HepG2 (cell line): ENCODE results near the gene ZNF101. TPM values are rescaled to one million over a fixed set of nuclear protein-coding genes. Genes with fewer than 3 reads are reported as not detected.
A peak's percentile ranks its signal among the peaks of the same experiment; 100 is the strongest.

ENCODE experiments used
- CREBL2 ChIP-seq: sonication (generic); formaldehyde crosslinking; IDR thresholded peaks from 2 replicates; pipeline ENCODE4 v1.8.1; 2023; ENCODE audit warnings: missing genetic modification reagents, mild to moderate bottlenecking, borderline replicate concordance
- ETV5 ChIP-seq: IDR thresholded peaks from 2 replicates; pipeline ENCODE4 v1.6.1; 2018; ENCODE audit warnings: missing biosample characterization, missing genetic modification reagents, inconsistent platforms, borderline replicate concordance
- FLYWCH1 ChIP-seq: sonication (generic); formaldehyde crosslinking; IDR thresholded peaks from 2 replicates; pipeline ENCODE4 v1.8.1; 2023; ENCODE audit warnings: mild to moderate bottlenecking, missing genetic modification reagents
- GABPA ChIP-seq, 2 experiments: IDR thresholded peaks; 2 replicates each; pipeline ENCODE4 v1.6.1; 2011 to 2016; ENCODE audit warnings: low read depth in 2 of 2, low read length in 1 of 2, missing biosample characterization in 1 of 2, missing genetic modification characterization in 1 of 2
- KAT8 ChIP-seq: IDR thresholded peaks from 2 replicates; pipeline ENCODE4 v1.6.1; 2016; ENCODE audit warnings: missing genetic modification reagents, missing compliant biosample characterization
- KDM1A ChIP-seq: IDR thresholded peaks from 2 replicates; pipeline ENCODE4 v1.6.1; 2016; ENCODE audit warnings: missing compliant biosample characterization
- MAFG ChIP-seq: sonication (generic); formaldehyde crosslinking; IDR thresholded peaks from 2 replicates; pipeline ENCODE4 v1.5.1; 2020; ENCODE audit warnings: mild to moderate bottlenecking, missing genetic modification reagents
- MATR3 ChIP-seq: sonication (generic); formaldehyde crosslinking; IDR thresholded peaks from 2 replicates; pipeline ENCODE4 v1.4.0; 2020; ENCODE audit warnings: missing genetic modification reagents
- MYNN ChIP-seq: sonication (generic); formaldehyde crosslinking; IDR thresholded peaks from 2 replicates; pipeline ENCODE4 v1.4.0; 2020; ENCODE audit warnings: mild to moderate bottlenecking, low read depth, missing genetic modification reagents
- RFXANK ChIP-seq: IDR thresholded peaks from 2 replicates; pipeline ENCODE4 v1.6.1; 2016
- SRSF4 ChIP-seq: fragments of 200-400 bp; formaldehyde crosslinking; IDR thresholded peaks from one replicate; pipeline ENCODE4 v1.6.1; 2018; ENCODE audit warnings: mild to moderate bottlenecking, low read depth, low read length, moderate library complexity; ENCODE audit not compliant: poor library complexity, severe bottlenecking
- THAP8 ChIP-seq: sonication (generic); formaldehyde crosslinking; IDR thresholded peaks from 2 replicates; pipeline ENCODE4 v1.5.1; 2020; ENCODE audit warnings: missing genetic modification reagents, mild to moderate bottlenecking, borderline replicate concordance
- ZFP1 ChIP-seq: IDR thresholded peaks from 2 replicates; pipeline ENCODE4 v1.6.1; 2016
- ZNF138 ChIP-seq: sonication (generic); formaldehyde crosslinking; IDR thresholded peaks from 2 replicates; pipeline ENCODE4 v1.5.0; 2020; ENCODE audit warnings: mild to moderate bottlenecking, low read depth, missing genetic modification reagents
- ZNF263 ChIP-seq: sonication (generic); formaldehyde crosslinking; IDR thresholded peaks from 2 replicates; pipeline ENCODE4 v1.4.0; 2020; ENCODE audit warnings: missing genetic modification reagents
- ZNF296 ChIP-seq: sonication (generic); formaldehyde crosslinking; conservative IDR thresholded peaks from 2 replicates; pipeline ENCODE4 v1.5.0; 2020; ENCODE audit warnings: mild to moderate bottlenecking, missing genetic modification reagents
- ZNF354B ChIP-seq: sonication (generic); formaldehyde crosslinking; IDR thresholded peaks from 2 replicates; pipeline ENCODE4 v1.8.0; 2022; ENCODE audit warnings: mild to moderate bottlenecking, missing genetic modification reagents
- ZNF552 ChIP-seq: sonication (generic); formaldehyde crosslinking; IDR thresholded peaks from 2 replicates; pipeline ENCODE4 v1.9.0; 2022; ENCODE audit warnings: missing genetic modification reagents, mild to moderate bottlenecking, borderline replicate concordance
- polyA plus RNA-seq, 8 experiments: library from polyadenylated mRNA; depleted of rRNA in 3 of 8; stranded (reverse) in 7 of 8; unstranded in 1 of 8; fragments of >200 nt; fragmentation: Illumina TruSeq in 4 of 8; extraction: Trizol in 4 of 8; gene quantifications; 2 replicates each; pipeline versions ENCODE4 v1.2.1 to v1.2.3, GENCODE V29; 2011 to 2016; ENCODE audit warnings: low read depth in 4 of 8, missing spikeins in 1 of 8, mixed read lengths in 1 of 8; ENCODE audit not compliant: insufficient read depth in 1 of 8
- total RNA-seq, 5 experiments: library from RNA; depleted of rRNA; stranded (reverse); fragments of >200 nt; fragmentation: Illumina TruSeq; extraction: Trizol; gene quantifications; 2 replicates each; pipeline ENCODE4 v1.2.3, GENCODE V29; 2016; ENCODE audit warnings: low read depth in 1 of 5
- TF ChIP-seq, protein P1 (sequence below): sonication (generic); formaldehyde crosslinking; conservative IDR thresholded peaks from 2 replicates; pipeline ENCODE4 v1.8.0; 2022; ENCODE audit warnings: low read depth, missing genetic modification reagents
- TF ChIP-seq, protein P2 (sequence below): sonication (generic); formaldehyde crosslinking; IDR thresholded peaks from 2 replicates; pipeline ENCODE4 v1.5.1; 2020; ENCODE audit warnings: mild to moderate bottlenecking, missing genetic modification reagents, borderline replicate concordance
- TF ChIP-seq, protein P3 (sequence below): IDR thresholded peaks from 2 replicates; pipeline ENCODE4 v1.6.1; 2018; ENCODE audit warnings: missing genetic modification reagents

ZNF101 gene
- total and polyA plus RNA-seq, 2 of the 13 experiments (the other 11 are each of a cell fraction or from before 2014, with no cell fraction given): 12.9 to 28.9 TPM

GRCh38 chr19:19668230-19669012 is at the start of gene ZNF101 (continued):
- TF ChIP-seq, protein P1, sequence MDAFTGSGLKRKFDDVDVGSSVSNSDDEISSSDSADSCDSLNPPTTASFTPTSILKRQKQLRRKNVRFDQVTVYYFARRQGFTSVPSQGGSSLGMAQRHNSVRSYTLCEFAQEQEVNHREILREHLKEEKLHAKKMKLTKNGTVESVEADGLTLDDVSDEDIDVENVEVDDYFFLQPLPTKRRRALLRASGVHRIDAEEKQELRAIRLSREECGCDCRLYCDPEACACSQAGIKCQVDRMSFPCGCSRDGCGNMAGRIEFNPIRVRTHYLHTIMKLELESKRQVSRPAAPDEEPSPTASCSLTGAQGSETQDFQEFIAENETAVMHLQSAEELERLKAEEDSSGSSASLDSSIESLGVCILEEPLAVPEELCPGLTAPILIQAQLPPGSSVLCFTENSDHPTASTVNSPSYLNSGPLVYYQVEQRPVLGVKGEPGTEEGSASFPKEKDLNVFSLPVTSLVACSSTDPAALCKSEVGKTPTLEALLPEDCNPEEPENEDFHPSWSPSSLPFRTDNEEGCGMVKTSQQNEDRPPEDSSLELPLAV (CRISPR knock-in tag): no peak
- TF ChIP-seq ZFP1 (CRISPR knock-in tag): peak; percentile 46; the same call in 1 of the 2 replicates
- no peak for TF ChIP-seq MYNN (CRISPR knock-in tag)
- no peak for TF ChIP-seq SRSF4
- peak; percentile 11; the same call in 1 of the 2 replicates for TF ChIP-seq ZNF263 (CRISPR knock-in tag)
- TF ChIP-seq ZNF138: no peak
- TF ChIP-seq FLYWCH1: no peak
- TF ChIP-seq GABPA (IDR thresholded peaks at IDR 0.05; ENCODE audit: low read depth, low read length): peak; percentile 71
- TF ChIP-seq GABPA (CRISPR knock-in tag; IDR thresholded peaks at IDR 0.05; ENCODE audit: low read depth): peak; percentile 77
- TF ChIP-seq, protein P2, sequence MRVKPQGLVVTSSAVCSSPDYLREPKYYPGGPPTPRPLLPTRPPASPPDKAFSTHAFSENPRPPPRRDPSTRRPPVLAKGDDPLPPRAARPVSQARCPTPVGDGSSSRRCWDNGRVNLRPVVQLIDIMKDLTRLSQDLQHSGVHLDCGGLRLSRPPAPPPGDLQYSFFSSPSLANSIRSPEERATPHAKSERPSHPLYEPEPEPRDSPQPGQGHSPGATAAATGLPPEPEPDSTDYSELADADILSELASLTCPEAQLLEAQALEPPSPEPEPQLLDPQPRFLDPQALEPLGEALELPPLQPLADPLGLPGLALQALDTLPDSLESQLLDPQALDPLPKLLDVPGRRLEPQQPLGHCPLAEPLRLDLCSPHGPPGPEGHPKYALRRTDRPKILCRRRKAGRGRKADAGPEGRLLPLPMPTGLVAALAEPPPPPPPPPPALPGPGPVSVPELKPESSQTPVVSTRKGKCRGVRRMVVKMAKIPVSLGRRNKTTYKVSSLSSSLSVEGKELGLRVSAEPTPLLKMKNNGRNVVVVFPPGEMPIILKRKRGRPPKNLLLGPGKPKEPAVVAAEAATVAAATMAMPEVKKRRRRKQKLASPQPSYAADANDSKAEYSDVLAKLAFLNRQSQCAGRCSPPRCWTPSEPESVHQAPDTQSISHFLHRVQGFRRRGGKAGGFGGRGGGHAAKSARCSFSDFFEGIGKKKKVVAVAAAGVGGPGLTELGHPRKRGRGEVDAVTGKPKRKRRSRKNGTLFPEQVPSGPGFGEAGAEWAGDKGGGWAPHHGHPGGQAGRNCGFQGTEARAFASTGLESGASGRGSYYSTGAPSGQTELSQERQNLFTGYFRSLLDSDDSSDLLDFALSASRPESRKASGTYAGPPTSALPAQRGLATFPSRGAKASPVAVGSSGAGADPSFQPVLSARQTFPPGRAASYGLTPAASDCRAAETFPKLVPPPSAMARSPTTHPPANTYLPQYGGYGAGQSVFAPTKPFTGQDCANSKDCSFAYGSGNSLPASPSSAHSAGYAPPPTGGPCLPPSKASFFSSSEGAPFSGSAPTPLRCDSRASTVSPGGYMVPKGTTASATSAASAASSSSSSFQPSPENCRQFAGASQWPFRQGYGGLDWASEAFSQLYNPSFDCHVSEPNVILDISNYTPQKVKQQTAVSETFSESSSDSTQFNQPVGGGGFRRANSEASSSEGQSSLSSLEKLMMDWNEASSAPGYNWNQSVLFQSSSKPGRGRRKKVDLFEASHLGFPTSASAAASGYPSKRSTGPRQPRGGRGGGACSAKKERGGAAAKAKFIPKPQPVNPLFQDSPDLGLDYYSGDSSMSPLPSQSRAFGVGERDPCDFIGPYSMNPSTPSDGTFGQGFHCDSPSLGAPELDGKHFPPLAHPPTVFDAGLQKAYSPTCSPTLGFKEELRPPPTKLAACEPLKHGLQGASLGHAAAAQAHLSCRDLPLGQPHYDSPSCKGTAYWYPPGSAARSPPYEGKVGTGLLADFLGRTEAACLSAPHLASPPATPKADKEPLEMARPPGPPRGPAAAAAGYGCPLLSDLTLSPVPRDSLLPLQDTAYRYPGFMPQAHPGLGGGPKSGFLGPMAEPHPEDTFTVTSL: peak; percentile 47; the same call in 1 of the 2 replicates
- TF ChIP-seq ETV5 (CRISPR knock-in tag): peak; percentile 74
- no peak for TF ChIP-seq MAFG (CRISPR knock-in tag)
- no peak for TF ChIP-seq ZNF552 (CRISPR knock-in tag)
- no peak for TF ChIP-seq CREBL2
- no peak for TF ChIP-seq RFXANK (CRISPR knock-in tag)
- no peak for TF ChIP-seq MATR3
- TF ChIP-seq KAT8: peak; percentile 83
- no peak for TF ChIP-seq KDM1A
- no peak for TF ChIP-seq ZNF296
- TF ChIP-seq THAP8 (CRISPR knock-in tag): no peak
- no peak for TF ChIP-seq ZNF354B (CRISPR knock-in tag)
- TF ChIP-seq, protein P3, sequence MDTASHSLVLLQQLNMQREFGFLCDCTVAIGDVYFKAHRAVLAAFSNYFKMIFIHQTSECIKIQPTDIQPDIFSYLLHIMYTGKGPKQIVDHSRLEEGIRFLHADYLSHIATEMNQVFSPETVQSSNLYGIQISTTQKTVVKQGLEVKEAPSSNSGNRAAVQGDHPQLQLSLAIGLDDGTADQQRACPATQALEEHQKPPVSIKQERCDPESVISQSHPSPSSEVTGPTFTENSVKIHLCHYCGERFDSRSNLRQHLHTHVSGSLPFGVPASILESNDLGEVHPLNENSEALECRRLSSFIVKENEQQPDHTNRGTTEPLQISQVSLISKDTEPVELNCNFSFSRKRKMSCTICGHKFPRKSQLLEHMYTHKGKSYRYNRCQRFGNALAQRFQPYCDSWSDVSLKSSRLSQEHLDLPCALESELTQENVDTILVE (CRISPR knock-in tag): 0 out of 2 replicates have a peak, but pooled peaks have one; percentile 52
